ENCODE data around the gene C20orf202.

DNA sequence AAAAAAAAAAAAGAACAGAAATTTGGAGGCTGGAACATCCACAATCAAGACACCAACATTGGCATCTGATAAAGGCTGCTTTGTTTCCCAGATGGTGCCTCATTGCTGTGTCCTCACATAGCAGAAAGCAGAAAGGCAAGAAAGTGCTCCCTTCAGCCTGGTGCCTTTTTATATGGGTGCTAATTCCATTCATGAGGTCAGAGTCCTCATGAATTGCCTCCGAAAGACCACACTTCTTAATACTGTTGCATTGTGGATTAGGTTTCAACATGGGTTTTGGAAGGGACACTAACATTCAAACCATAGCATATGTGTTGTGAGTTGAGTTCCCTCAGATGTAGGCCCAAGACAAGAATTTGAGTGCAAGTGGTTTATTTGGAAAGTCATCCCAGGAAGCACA is 8.0 kb upstream of the C20orf202 start:
- no peak for TF ChIP-seq CTCF (IDR thresholded peaks at IDR 0.05; ENCODE audit: borderline replicate concordance, extremely low read depth, low read length, poor library complexity, severe bottlenecking)
- no peak for TF ChIP-seq EZH2 (IDR thresholded peaks at IDR 0.05; ENCODE audit: borderline replicate concordance, low read depth, low read length, severe bottlenecking)

Data from DND-41 (cell line).